Ascending aorta (tissue), 2 donors: ENCODE measurements around the gene SCN5A. TPM values are rescaled to one million over a fixed set of nuclear protein-coding genes. Genes with fewer than 3 reads are reported as not detected.

Source experiments
- DNase-seq, 2 donors: peaks; one replicate each; pipeline ENCODE4 v3.0.0-alpha.2; 2019; ENCODE audit warnings: low spot score in 2 of 2
- H3K27ac ChIP-seq, 2 donors: fragments of 200-600 bp; sonication (generic); one replicate each; pipeline ENCODE4 v1.5.1; 2016 to 2017; ENCODE audit warnings: mild to moderate bottlenecking in 1 of 2
- H3K27me3 ChIP-seq: fragments of 200-600 bp; sonication (generic); one replicate; pipeline ENCODE4 v1.5.1; 2017
- H3K36me3 ChIP-seq, 2 donors: fragments of 200-600 bp; sonication (generic); one replicate each; pipeline ENCODE4 v1.5.1; 2016
- H3K4me1 ChIP-seq, 2 donors: fragments of 200-600 bp; sonication (generic); one replicate each; pipeline ENCODE4 v1.5.1; 2016 to 2017; ENCODE audit warnings: mild to moderate bottlenecking in 1 of 2
- H3K4me3 ChIP-seq, 2 donors: fragments of 200-600 bp; sonication (generic); one replicate each; pipeline ENCODE4 v1.5.1; 2016 to 2017; ENCODE audit warnings: mild to moderate bottlenecking in 1 of 2
- H3K9me3 ChIP-seq, 2 donors: fragments of 200-600 bp; sonication (generic); one replicate each; pipeline ENCODE4 v1.5.1; 2016
- CTCF ChIP-seq, 3 experiments: fragments of 200-600 bp in 2 of 3; fragments of 450-650 bp in 1 of 3; sonication (generic) in 2 of 3; IDR thresholded peaks; one replicate each; pipeline ENCODE4 v1.5.1; 2016 to 2019; ENCODE audit warnings: antibody characterized with exemption in 3 of 3, mild to moderate bottlenecking in 1 of 3, moderate library complexity in 1 of 3
- intact Hi-C: fragments of 100-400 bp; cut with DNase I; formaldehyde crosslinking; loops from one replicate; pipeline ENCODE4 v1.15.1; 2023
- total RNA-seq: library from RNA; depleted of rRNA; stranded (reverse); fragments of >200 nt; gene quantifications from one replicate; pipeline ENCODE4 v1.1.0, GENCODE V29; 2016

The SCN5A gene
- total RNA-seq, 1 donor from 2014 or later = 2.7 TPM

GRCh38 chr3:38562467-38562925 is 87.0 kb downstream of the SCN5A start:
- TF ChIP-seq CTCF (IDR thresholded peaks at IDR 0.05) = no peak
- DNase-seq = peak in 1 of 2 donors; percentile 35
- intact Hi-C loops = no loop called here
- H3K4me3 ChIP-seq = no peak overlapping the region
- no peaks in the 10 kb centered on the region for H3K36me3 ChIP-seq
- no peaks in the 10 kb centered on the region for H3K27me3 ChIP-seq
- no peak overlapping the region for H3K27ac ChIP-seq
- no peaks in the 10 kb centered on the region for H3K4me1 ChIP-seq
- no peaks in the 10 kb centered on the region for H3K9me3 ChIP-seq

- Histone ChIP-seq H3K27me3 (no peaks in the 10 kb centered on the region), H3K27ac (no peak overlapping the region), H3K4me3 (no peak overlapping the region), H3K9me3 (no peaks in the 10 kb centered on the region), H3K36me3 (no peaks in the 10 kb centered on the region), H3K4me1 (no peaks in the 10 kb centered on the region)
- TF ChIP-seq CTCF (IDR thresholded peaks at IDR 0.05) = no peak
- intact Hi-C loops = no loop called here
- peak in 1 of 2 donors; percentile 42 for DNase-seq
Measured at GRCh38 chr3:38561746-38562466, 87.6 kb downstream of the SCN5A start.

- intact Hi-C loops = no loop called here
- no peaks in the 10 kb centered on the region for H3K9me3 ChIP-seq
- no peaks in the 10 kb centered on the region for H3K27me3 ChIP-seq
- no peak overlapping the region for H3K27ac ChIP-seq
- DNase-seq = peak in 1 of 2 donors; percentile 27
- H3K4me3 ChIP-seq = no peak overlapping the region
- no peaks in the 10 kb centered on the region for H3K4me1 ChIP-seq
- no peaks in the 10 kb centered on the region for H3K36me3 ChIP-seq
- TF ChIP-seq CTCF (IDR thresholded peaks at IDR 0.05) = no peak
Measured at GRCh38 chr3:38560996-38561717, 88.3 kb downstream of the SCN5A start.

GRCh38 chr3:38560284-38560683 is 89.2 kb downstream of the SCN5A start:
- peak in 1 of 2 donors; percentile 55 for DNase-seq
- no peaks in the 10 kb centered on the region for H3K27me3 ChIP-seq

GRCh38 chr3:38558864-38559263 is 90.6 kb downstream of the SCN5A start:
- DNase-seq = no peak
- TF ChIP-seq CTCF (IDR thresholded peaks at IDR 0.05) = no peak
- Histone ChIP-seq H3K4me3 (no peak overlapping the region), H3K9me3 (no peaks in the 10 kb centered on the region), H3K4me1 (no peaks in the 10 kb centered on the region), H3K36me3 (no peaks in the 10 kb centered on the region), H3K27me3 (no peaks in the 10 kb centered on the region), H3K27ac (no peak overlapping the region)
- intact Hi-C loops = no loop called here

More at GRCh38 chr3:38560284-38560683, 89.2 kb downstream of the SCN5A start:
- no peak for TF ChIP-seq CTCF (IDR thresholded peaks at IDR 0.05)
- intact Hi-C loops = no loop called here
- H3K36me3 ChIP-seq = no peaks in the 10 kb centered on the region
- H3K9me3 ChIP-seq = no peaks in the 10 kb centered on the region
- no peak overlapping the region for H3K4me3 ChIP-seq
- no peaks in the 10 kb centered on the region for H3K4me1 ChIP-seq
- no peak overlapping the region for H3K27ac ChIP-seq
